ENCODE results near the gene DYTN. TPM values are rescaled to one million over a fixed set of nuclear protein-coding genes. Genes with fewer than 3 reads are reported as not detected.

The DYTN gene
- total RNA-seq, 1 donor from 2014 or later: 3.1 TPM

GRCh38 chr2:206616151-206616550 lies 102.0 kb downstream of the DYTN start:
- peaks cover 2% of the 10 kb centered on the region for H3K27me3 Mint-ChIP-seq (ENCODE audit: unreplicated experiment)
- no peak overlapping the region for H3K27ac Mint-ChIP-seq (ENCODE audit: unreplicated experiment)
- no peaks in the 10 kb centered on the region for H3K36me3 Mint-ChIP-seq (ENCODE audit: low read depth, unreplicated experiment)
- TF ChIP-seq CTCF (IDR thresholded peaks at IDR 0.05; ENCODE audit: unreplicated experiment): no peak
- no peak overlapping the region for H3K4me3 Mint-ChIP-seq (ENCODE audit: unreplicated experiment)
- H3K4me1 Mint-ChIP-seq (ENCODE audit: unreplicated experiment): no peaks in the 10 kb centered on the region
- H3K9me3 Mint-ChIP-seq (ENCODE audit: unreplicated experiment): no peaks in the 10 kb centered on the region
- DNase-seq (ENCODE audit: low spot score): no peak

DNA sequence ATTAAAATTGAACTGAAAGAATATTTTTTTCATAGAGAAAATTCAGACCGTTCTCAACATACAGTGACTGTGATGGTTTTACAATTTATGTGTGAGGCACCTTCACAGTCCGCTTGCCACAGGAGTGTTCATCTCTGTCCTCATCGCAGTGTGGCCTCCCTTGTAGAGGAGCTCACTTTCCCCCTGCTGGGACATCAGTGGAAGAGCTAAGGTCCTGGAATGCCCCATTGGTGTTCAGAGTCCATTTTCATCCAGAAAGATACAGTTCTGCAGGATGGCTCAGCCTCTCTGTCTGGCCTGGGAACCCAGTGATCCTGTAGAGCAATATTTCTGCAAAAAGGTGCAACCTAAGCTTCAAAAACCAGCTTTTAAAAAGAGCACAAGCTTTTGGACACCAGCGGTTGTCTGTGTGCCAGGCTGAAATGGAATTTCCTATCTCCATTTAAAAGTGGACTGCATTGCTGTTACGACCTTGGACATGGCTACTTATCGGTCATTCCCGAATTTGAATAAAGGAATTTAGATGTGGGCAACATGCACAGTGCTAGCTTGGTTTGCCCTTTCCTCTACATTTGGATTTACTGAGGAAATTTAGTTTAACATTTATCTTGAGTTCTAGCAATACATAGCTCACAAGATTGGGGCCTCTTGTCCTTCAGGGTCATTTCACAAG lies 102.6 kb downstream of the DYTN start:
- DNase-seq (ENCODE audit: low spot score): no peak
- Mint-ChIP-seq H3K4me3 (ENCODE audit: unreplicated experiment) (no peak overlapping the region), H3K27ac (ENCODE audit: unreplicated experiment) (no peak overlapping the region), H3K36me3 (ENCODE audit: low read depth, unreplicated experiment) (no peaks in the 10 kb centered on the region), H3K27me3 (ENCODE audit: unreplicated experiment) (peaks cover 2% of the 10 kb centered on the region), H3K9me3 (ENCODE audit: unreplicated experiment) (no peaks in the 10 kb centered on the region), H3K4me1 (ENCODE audit: unreplicated experiment) (no peaks in the 10 kb centered on the region)
- no peak for TF ChIP-seq CTCF (IDR thresholded peaks at IDR 0.05; ENCODE audit: unreplicated experiment)

DNA sequence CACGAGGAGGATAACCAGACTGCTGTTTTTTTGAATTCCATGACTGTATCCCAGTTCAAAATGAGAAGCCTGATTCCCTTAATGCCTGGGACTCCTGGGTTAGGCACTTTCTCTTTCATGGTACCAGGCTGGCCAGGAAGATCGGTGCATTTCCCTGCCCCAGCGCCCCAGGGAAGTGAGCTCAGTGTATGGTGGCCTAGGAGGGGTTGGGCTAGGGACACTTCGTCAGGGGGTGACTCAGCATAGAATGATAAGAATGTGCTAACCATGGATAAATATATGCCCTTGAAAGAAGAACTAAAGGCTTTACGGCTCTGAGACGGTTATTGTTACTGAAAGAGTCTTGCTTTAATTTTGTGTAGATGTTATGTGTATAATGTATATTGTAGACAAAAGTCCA lies 103.4 kb downstream of the DYTN start:
- no peak overlapping the region for H3K4me3 Mint-ChIP-seq (ENCODE audit: unreplicated experiment)
- no peaks in the 10 kb centered on the region for H3K36me3 Mint-ChIP-seq (ENCODE audit: low read depth, unreplicated experiment)
- no peak overlapping the region for H3K27ac Mint-ChIP-seq (ENCODE audit: unreplicated experiment)
- H3K9me3 Mint-ChIP-seq (ENCODE audit: unreplicated experiment): no peaks in the 10 kb centered on the region
- no peak for TF ChIP-seq CTCF (IDR thresholded peaks at IDR 0.05; ENCODE audit: unreplicated experiment)
- no peak for DNase-seq (ENCODE audit: low spot score)
- H3K4me1 Mint-ChIP-seq (ENCODE audit: unreplicated experiment): no peaks in the 10 kb centered on the region
- H3K27me3 Mint-ChIP-seq (ENCODE audit: unreplicated experiment): peaks cover 2% of the 10 kb centered on the region

- H3K4me3 Mint-ChIP-seq (ENCODE audit: unreplicated experiment): no peak overlapping the region
- no peaks in the 10 kb centered on the region for H3K9me3 Mint-ChIP-seq (ENCODE audit: unreplicated experiment)
- H3K27ac Mint-ChIP-seq (ENCODE audit: unreplicated experiment): peak overlapping the region; percentile 22
- no peaks in the 10 kb centered on the region for H3K4me1 Mint-ChIP-seq (ENCODE audit: unreplicated experiment)
- TF ChIP-seq CTCF (IDR thresholded peaks at IDR 0.05; ENCODE audit: unreplicated experiment): no peak
- no peaks in the 10 kb centered on the region for H3K27me3 Mint-ChIP-seq (ENCODE audit: unreplicated experiment)
- DNase-seq (ENCODE audit: low spot score): no peak
- no peaks in the 10 kb centered on the region for H3K36me3 Mint-ChIP-seq (ENCODE audit: low read depth, unreplicated experiment)
Observed at GRCh38 chr2:206611736-206612135, 106.5 kb downstream of the DYTN start.

DNA sequence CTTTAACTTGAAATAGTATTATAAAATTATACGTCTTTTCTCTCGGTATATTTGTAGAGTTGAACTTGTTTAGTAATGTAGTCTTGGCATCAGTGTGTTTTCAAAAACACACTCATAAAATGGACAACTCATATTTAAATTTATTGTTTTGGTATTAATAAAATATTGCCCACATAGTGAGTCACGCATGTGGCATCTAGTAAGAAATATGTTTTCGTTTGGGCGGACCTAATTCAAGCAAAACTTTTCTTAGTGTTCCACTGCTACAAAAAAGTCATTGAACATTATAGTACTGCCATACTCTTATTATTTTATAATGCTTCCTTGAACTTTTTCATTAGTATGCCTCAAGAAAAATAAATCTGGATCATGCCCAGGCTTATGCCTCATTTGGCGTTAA lies 107.0 kb downstream of the DYTN start:
- DNase-seq (ENCODE audit: low spot score): no peak
- no peaks in the 10 kb centered on the region for H3K36me3 Mint-ChIP-seq (ENCODE audit: low read depth, unreplicated experiment)
- H3K27ac Mint-ChIP-seq (ENCODE audit: unreplicated experiment): no peak overlapping the region
- no peak overlapping the region for H3K4me3 Mint-ChIP-seq (ENCODE audit: unreplicated experiment)
- TF ChIP-seq CTCF (IDR thresholded peaks at IDR 0.05; ENCODE audit: unreplicated experiment): no peak
- H3K9me3 Mint-ChIP-seq (ENCODE audit: unreplicated experiment): no peaks in the 10 kb centered on the region
- H3K27me3 Mint-ChIP-seq (ENCODE audit: unreplicated experiment): no peaks in the 10 kb centered on the region
- H3K4me1 Mint-ChIP-seq (ENCODE audit: unreplicated experiment): no peaks in the 10 kb centered on the region

All from endothelial cell (in vitro differentiated cells).